Mesenchymal stem cell (in vitro differentiated cells and primary cell): ENCODE results near the gene LCA5L.

ENCODE experiments used
- DNase-seq: peaks from one replicate; pipeline ENCODE4 v3.0.0-alpha.2; 2013
- H2AFZ ChIP-seq: one replicate; pipeline ENCODE4 v1.6.1; 2013; ENCODE audit warnings: low read depth, mild to moderate bottlenecking, control low read depth, inconsistent platforms, low read length, moderate library complexity
- H2AK5ac ChIP-seq: 2 replicates; pipeline ENCODE4 v1.6.1; 2013; ENCODE audit warnings: low read length, moderate library complexity, mild to moderate bottlenecking, inconsistent platforms; ENCODE audit not compliant: severe bottlenecking
- H2BK120ac ChIP-seq: one replicate; pipeline ENCODE4 v1.6.1; 2013; ENCODE audit warnings: low read depth, mild to moderate bottlenecking, inconsistent platforms, low read length, moderate library complexity
- H2BK12ac ChIP-seq, 2 experiments: one replicate each; pipeline ENCODE4 v1.6.1; 2013; ENCODE audit warnings: inconsistent platforms in 2 of 2, low read length in 2 of 2, mild to moderate bottlenecking in 2 of 2, moderate library complexity in 2 of 2, control low read depth in 1 of 2
- H2BK15ac ChIP-seq: one replicate; pipeline ENCODE4 v1.6.1; 2013; ENCODE audit warnings: mild to moderate bottlenecking, low read depth, inconsistent platforms; ENCODE audit not compliant: poor library complexity, severe bottlenecking
- H2BK5ac ChIP-seq: 2 replicates; pipeline ENCODE4 v1.6.1; 2013; ENCODE audit warnings: low read depth, mild to moderate bottlenecking, low read length, control low read depth, inconsistent platforms; ENCODE audit not compliant: poor library complexity, severe bottlenecking
- H3K14ac ChIP-seq, 2 experiments: one replicate each; pipeline ENCODE4 v1.6.1; 2013; ENCODE audit warnings: inconsistent platforms in 2 of 2, low read length in 2 of 2, control low read depth in 1 of 2, mild to moderate bottlenecking in 1 of 2, moderate library complexity in 1 of 2
- H3K18ac ChIP-seq, 2 experiments: one replicate each; pipeline ENCODE4 v1.6.1; 2013; ENCODE audit warnings: inconsistent platforms in 2 of 2, low read length in 2 of 2, control low read depth in 1 of 2, low read depth in 1 of 2, mild to moderate bottlenecking in 1 of 2
- H3K23ac ChIP-seq, 2 experiments: one replicate each; pipeline ENCODE4 v1.6.1; 2013; ENCODE audit warnings: inconsistent platforms in 2 of 2, low read length in 2 of 2, mild to moderate bottlenecking in 2 of 2, moderate library complexity in 2 of 2, control low read depth in 1 of 2
- H3K27ac ChIP-seq: 2 replicates; pipeline ENCODE4 v1.5.1; 2013; ENCODE audit warnings: mild to moderate bottlenecking, moderate library complexity, low read length, control low read depth, inconsistent platforms; ENCODE audit not compliant: poor library complexity, severe bottlenecking
- H3K27me3 ChIP-seq, 2 experiments: 2 replicates each; pipeline versions ENCODE4 v1.6.1 to v1.7.0; 2013; ENCODE audit warnings: low read length in 2 of 2, mild to moderate bottlenecking in 2 of 2, moderate library complexity in 2 of 2, control low read depth in 1 of 2, inconsistent platforms in 1 of 2; ENCODE audit not compliant: control insufficient read depth in 1 of 2, insufficient read depth in 1 of 2
- H3K36me3 ChIP-seq, 2 experiments: 2 replicates each; pipeline versions ENCODE4 v1.6.1 to v1.7.0; 2013; ENCODE audit warnings: low read length in 2 of 2, control low read depth in 1 of 2, inconsistent platforms in 1 of 2, low read depth in 1 of 2, mild to moderate bottlenecking in 1 of 2; ENCODE audit not compliant: insufficient read depth in 2 of 2, control insufficient read depth in 1 of 2
- H3K4ac ChIP-seq, 2 experiments: one replicate each; pipeline ENCODE4 v1.6.1; 2013; ENCODE audit warnings: inconsistent platforms in 2 of 2, low read length in 2 of 2, mild to moderate bottlenecking in 2 of 2, moderate library complexity in 2 of 2, control low read depth in 1 of 2, low read depth in 1 of 2
- H3K4me1 ChIP-seq: 2 replicates; pipeline ENCODE4 v1.6.1; 2013; ENCODE audit warnings: low read depth, low read length, control low read depth; ENCODE audit not compliant: control insufficient read depth, insufficient read depth
- H3K4me2 ChIP-seq: 2 replicates; pipeline ENCODE4 v1.6.1; 2013; ENCODE audit warnings: low read length, mild to moderate bottlenecking, inconsistent platforms; ENCODE audit not compliant: poor library complexity, severe bottlenecking
- H3K4me3 ChIP-seq, 2 experiments: 2 replicates each; pipeline versions ENCODE4 v1.5.1 to v1.7.0; 2013; ENCODE audit warnings: low read length in 2 of 2, mild to moderate bottlenecking in 2 of 2, control low read depth in 1 of 2, low read depth in 1 of 2; ENCODE audit not compliant: insufficient read depth in 1 of 2
- H3K79me1 ChIP-seq: replicated peaks from 2 replicates; pipeline ENCODE4 v1.6.1; 2013; ENCODE audit warnings: mild to moderate bottlenecking, control low read depth, low read length, inconsistent platforms; ENCODE audit not compliant: poor library complexity, severe bottlenecking
- H3K9ac ChIP-seq: 2 replicates; pipeline ENCODE4 v1.7.0; 2013; ENCODE audit warnings: mild to moderate bottlenecking, low read length, moderate library complexity
- H3K9me3 ChIP-seq: 2 replicates; pipeline ENCODE4 v1.7.0; 2013; ENCODE audit warnings: mild to moderate bottlenecking, low read length; ENCODE audit not compliant: control insufficient read depth
- H4K8ac ChIP-seq: one replicate; pipeline ENCODE4 v1.6.1; 2013; ENCODE audit warnings: inconsistent platforms, mild to moderate bottlenecking, low read length, moderate library complexity
- H4K91ac ChIP-seq: one replicate; pipeline ENCODE4 v1.6.1; 2013; ENCODE audit warnings: mild to moderate bottlenecking, low read length, inconsistent platforms
- WGBS: methylation state at CpG from one replicate; pipeline ENCODE4 v1.1.7; 2013; ENCODE audit warnings: mixed read lengths; 5-methylcytosine and 5-hydroxymethylcytosine counted together

Gene LCA5L

GRCh38 chr21:39379986-39380891, 65.3 kb downstream of the LCA5L start:
- Histone ChIP-seq H3K27ac (peak overlapping the region; percentile 87), H3K27me3 (peaks cover 0 to 8% of the 10 kb centered on the region in 2 experiments), H3K4me2 (peak overlapping the region; percentile 98), H2AK5ac (no peak overlapping the region), H3K9ac (peak overlapping the region; percentile 98), H3K18ac (peak overlapping the region; percentile 60 to 78), H4K8ac (peak overlapping the region; percentile 45), H3K14ac (peak overlapping the region in 1 of 2 experiments; percentile 55), H3K4me3 (peak overlapping the region; percentile 71 to 96), H2BK12ac (peak overlapping the region in 1 of 2 experiments; percentile 18), H3K4ac (peak overlapping the region; percentile 35 to 64), H3K79me1 (peaks cover 9% of the 10 kb centered on the region), H3K36me3 (peaks cover 0 to 3% of the 10 kb centered on the region in 2 experiments), H4K91ac (peak overlapping the region; percentile 7), H3K4me1 (peaks cover 10% of the 10 kb centered on the region), H2AFZ (peak overlapping the region; percentile 43), H3K9me3 (no peaks in the 10 kb centered on the region), H2BK5ac (peak overlapping the region; percentile 3), H2BK120ac (no peak overlapping the region), H3K23ac (no peak overlapping the region), H2BK15ac (peak overlapping the region; percentile 82)
- DNase-seq = peak; percentile 98
- WGBS = 1% methylated on average over 57 of the region's 65 CpGs

- Histone ChIP-seq H3K4ac (no peak overlapping the region), H2AFZ (no peak overlapping the region), H3K27ac (no peak overlapping the region), H3K79me1 (peaks cover 8% of the 10 kb centered on the region), H3K9ac (no peak overlapping the region), H2BK5ac (no peak overlapping the region), H3K4me1 (peaks cover 4% of the 10 kb centered on the region), H2BK12ac (no peak overlapping the region), H3K27me3 (peaks cover 0 to 8% of the 10 kb centered on the region in 2 experiments), H4K91ac (no peak overlapping the region), H2BK120ac (no peak overlapping the region), H2BK15ac (no peak overlapping the region), H3K14ac (no peak overlapping the region), H3K18ac (no peak overlapping the region), H3K4me2 (no peak overlapping the region), H3K9me3 (no peaks in the 10 kb centered on the region), H3K4me3 (no peak overlapping the region), H3K23ac (no peak overlapping the region), H3K36me3 (no peaks in the 10 kb centered on the region), H2AK5ac (no peak overlapping the region), H4K8ac (no peak overlapping the region)
- DNase-seq = no peak
- WGBS = 64% methylated on average over 7 of the region's 7 CpGs
These were observed 68.0 kb downstream of the LCA5L start for GRCh38 chr21:39377444-39378050.

- WGBS = 91% methylated on average over 2 of the region's 2 CpGs
- DNase-seq = no peak
- H3K9me3 ChIP-seq = no peaks in the 10 kb centered on the region
- H2BK12ac ChIP-seq = no peak overlapping the region
- no peaks in the 10 kb centered on the region for H3K36me3 ChIP-seq
- no peak overlapping the region for H2AK5ac ChIP-seq
- H2BK120ac ChIP-seq = no peak overlapping the region
- H2BK5ac ChIP-seq = no peak overlapping the region
- no peak overlapping the region for H4K8ac ChIP-seq
- H3K4ac ChIP-seq = no peak overlapping the region
- no peak overlapping the region for H3K9ac ChIP-seq
- H3K23ac ChIP-seq = no peak overlapping the region
- no peak overlapping the region for H3K18ac ChIP-seq
- H3K4me3 ChIP-seq = no peak overlapping the region
- H3K27ac ChIP-seq = no peak overlapping the region
- H2BK15ac ChIP-seq = no peak overlapping the region
- H4K91ac ChIP-seq = no peak overlapping the region
- H3K27me3 ChIP-seq = peaks cover 4 to 8% of the 10 kb centered on the region in 2 experiments
- no peaks in the 10 kb centered on the region for H3K4me1 ChIP-seq
- no peak overlapping the region for H3K14ac ChIP-seq
- no peaks in the 10 kb centered on the region for H3K79me1 ChIP-seq
- H2AFZ ChIP-seq = no peak overlapping the region
- no peak overlapping the region for H3K4me2 ChIP-seq
These were observed 70.1 kb downstream of the LCA5L start for GRCh38 chr21:39375446-39375845.

GRCh38 chr21:39374046-39374445, 71.5 kb downstream of the LCA5L start:
- Histone ChIP-seq H3K79me1 (no peaks in the 10 kb centered on the region), H3K23ac (no peak overlapping the region), H3K9me3 (no peaks in the 10 kb centered on the region), H3K4ac (no peak overlapping the region), H4K91ac (no peak overlapping the region), H4K8ac (no peak overlapping the region), H3K27me3 (peaks cover 5 to 8% of the 10 kb centered on the region in 2 experiments), H2BK15ac (no peak overlapping the region), H3K4me3 (peak overlapping the region in 1 of 2 experiments; percentile 57), H3K36me3 (no peaks in the 10 kb centered on the region), H2AFZ (no peak overlapping the region), H3K4me1 (no peaks in the 10 kb centered on the region), H2AK5ac (no peak overlapping the region), H3K18ac (no peak overlapping the region), H3K27ac (no peak overlapping the region), H2BK5ac (no peak overlapping the region), H2BK120ac (no peak overlapping the region), H3K4me2 (no peak overlapping the region), H3K9ac (peak overlapping the region; percentile 60), H3K14ac (no peak overlapping the region), H2BK12ac (no peak overlapping the region)
- DNase-seq = no peak
- WGBS = 88% methylated on average over 6 of the region's 6 CpGs
